Neural progenitor cell (in vitro differentiated cells): ENCODE data around the gene ADK.

Experiments used
- EZH2 ChIP-seq: fragments of 200-600 bp; sonication (generic); IDR thresholded peaks from 2 replicates; pipeline ENCODE4 v1.6.1; 2017; ENCODE audit warnings: antibody characterized with exemption, mild to moderate bottlenecking, moderate library complexity
- TF ChIP-seq, protein P1 (sequence below): fragments of 200-600 bp; sonication (generic); IDR thresholded peaks from 2 replicates; pipeline ENCODE4 v1.5.1; 2017; ENCODE audit warnings: antibody characterized with exemption, mild to moderate bottlenecking

GRCh38 chr10:74249865-74250264 is 98.8 kb downstream of the ADK start:
- TF ChIP-seq, protein P1, sequence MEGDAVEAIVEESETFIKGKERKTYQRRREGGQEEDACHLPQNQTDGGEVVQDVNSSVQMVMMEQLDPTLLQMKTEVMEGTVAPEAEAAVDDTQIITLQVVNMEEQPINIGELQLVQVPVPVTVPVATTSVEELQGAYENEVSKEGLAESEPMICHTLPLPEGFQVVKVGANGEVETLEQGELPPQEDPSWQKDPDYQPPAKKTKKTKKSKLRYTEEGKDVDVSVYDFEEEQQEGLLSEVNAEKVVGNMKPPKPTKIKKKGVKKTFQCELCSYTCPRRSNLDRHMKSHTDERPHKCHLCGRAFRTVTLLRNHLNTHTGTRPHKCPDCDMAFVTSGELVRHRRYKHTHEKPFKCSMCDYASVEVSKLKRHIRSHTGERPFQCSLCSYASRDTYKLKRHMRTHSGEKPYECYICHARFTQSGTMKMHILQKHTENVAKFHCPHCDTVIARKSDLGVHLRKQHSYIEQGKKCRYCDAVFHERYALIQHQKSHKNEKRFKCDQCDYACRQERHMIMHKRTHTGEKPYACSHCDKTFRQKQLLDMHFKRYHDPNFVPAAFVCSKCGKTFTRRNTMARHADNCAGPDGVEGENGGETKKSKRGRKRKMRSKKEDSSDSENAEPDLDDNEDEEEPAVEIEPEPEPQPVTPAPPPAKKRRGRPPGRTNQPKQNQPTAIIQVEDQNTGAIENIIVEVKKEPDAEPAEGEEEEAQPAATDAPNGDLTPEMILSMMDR = no peak
- TF ChIP-seq EZH2 = no peak
